ENCODE data around the gene AMPD3.
A peak's percentile ranks its signal among the peaks of the same experiment; 100 is the strongest.

Gene AMPD3

GRCh38 chr11:10506008-10506370, 50.9 kb downstream of the AMPD3 start:
- no peak for DNase-seq

GRCh38 chr11:10511181-10511621, 56.1 kb downstream of the AMPD3 start:
- no peak for DNase-seq

- DNase-seq, result no peak
These were observed 59.1 kb downstream of the AMPD3 start for GRCh38 chr11:10514202-10514601.

- DNase-seq, result no peak
These were observed 59.6 kb downstream of the AMPD3 start for GRCh38 chr11:10514709-10515108.

- DNase-seq, result no peak
These were observed 60.4 kb downstream of the AMPD3 start for GRCh38 chr11:10515418-10515817.

- no peak for DNase-seq
These were observed 63.1 kb downstream of the AMPD3 start for GRCh38 chr11:10518123-10518522.

- no peak for DNase-seq
These were observed 63.8 kb downstream of the AMPD3 start for GRCh38 chr11:10518891-10519290.

GRCh38 chr11:10519630-10520029, 64.6 kb downstream of the AMPD3 start:
- no peak for DNase-seq

- no peak for DNase-seq
These were observed 65.5 kb downstream of the AMPD3 start for GRCh38 chr11:10520562-10520961.

GRCh38 chr11:10522276-10522675, 67.2 kb downstream of the AMPD3 start:
- DNase-seq, result no peak

GRCh38 chr11:10522921-10523320, 67.9 kb downstream of the AMPD3 start:
- no peak for DNase-seq

- no peak for DNase-seq
These were observed 69.4 kb downstream of the AMPD3 start for GRCh38 chr11:10524471-10524870.

GRCh38 chr11:10526974-10527918, 72.2 kb downstream of the AMPD3 start:
- DNase-seq, result no peak

- DNase-seq, result no peak
These were observed 73.1 kb downstream of the AMPD3 start for GRCh38 chr11:10528121-10528520.

GRCh38 chr11:10529279-10529678, 74.2 kb downstream of the AMPD3 start:
- no peak for DNase-seq

- DNase-seq, result no peak
These were observed 77.5 kb downstream of the AMPD3 start for GRCh38 chr11:10532526-10532925.

- DNase-seq, result no peak
These were observed 78.3 kb downstream of the AMPD3 start for GRCh38 chr11:10533323-10533722.

- no peak for DNase-seq
These were observed 79.3 kb downstream of the AMPD3 start for GRCh38 chr11:10534316-10534715.

- DNase-seq, result no peak
These were observed 82.5 kb downstream of the AMPD3 start for GRCh38 chr11:10537600-10537999.

GRCh38 chr11:10538924-10539323, 83.9 kb downstream of the AMPD3 start:
- no peak for DNase-seq

- DNase-seq, result no peak
These were observed 84.3 kb downstream of the AMPD3 start for GRCh38 chr11:10539339-10539738.

- no peak for DNase-seq
These were observed 85.5 kb downstream of the AMPD3 start for GRCh38 chr11:10540546-10540914.

- peak; percentile 92 for DNase-seq
These were observed 86.0 kb downstream of the AMPD3 start, which contains the start of gene RNF141 for GRCh38 chr11:10540915-10541560. RNF141 (minus strand) TSS chr11:10541187; CDS start chr11:10534158, 7,029 bp downstream.

- no peak for DNase-seq
These were observed 86.5 kb downstream of the AMPD3 start for GRCh38 chr11:10541561-10541930.

Measured in NK-92 treated with Interleukin-12 subunit alpha and Interleukin-12 subunit beta, amount 100 ng/mL, for 24 hours (cell line).